MM.1S (cell line): Measurements from ENCODE around the gene HLA-C.

Experiments used
- DNase-seq: peaks from one replicate; pipeline ENCODE4 v3.0.0-alpha.2; 2015
- H2AFZ ChIP-seq: fragments of 300-600 bp; sonication (generic); 2 replicates; pipeline ENCODE4 v1.6.0; 2016; ENCODE audit warnings: antibody characterized with exemption, low read length
- H3F3A ChIP-seq: fragments of 300-600 bp; sonication (generic); 2 replicates; pipeline ENCODE4 v1.6.1; 2016; ENCODE audit warnings: mild to moderate bottlenecking, antibody characterized with exemption, low read length, moderate library complexity, mixed read lengths; ENCODE audit not compliant: insufficient read depth
- H3K27ac ChIP-seq: fragments of 300-600 bp; sonication (generic); 2 replicates; pipeline ENCODE4 v1.5.1; 2016; ENCODE audit warnings: mild to moderate bottlenecking, low read length
- H3K27me3 ChIP-seq: fragments of 300-600 bp; sonication (generic); replicated peaks from 2 replicates; pipeline ENCODE4 v1.6.0; 2016; ENCODE audit warnings: low read length; ENCODE audit not compliant: insufficient read depth
- H3K36me3 ChIP-seq: fragments of 300-600 bp; sonication (generic); replicated peaks from 2 replicates; pipeline ENCODE4 v1.6.1; 2016; ENCODE audit warnings: mild to moderate bottlenecking, low read length, mixed read lengths; ENCODE audit not compliant: insufficient read depth
- H3K4me1 ChIP-seq: fragments of 300-600 bp; sonication (generic); 2 replicates; pipeline ENCODE4 v1.6.1; 2016; ENCODE audit warnings: low read length, mixed read lengths
- H3K4me2 ChIP-seq: fragments of 300-600 bp; sonication (generic); 2 replicates; pipeline ENCODE4 v1.6.0; 2016; ENCODE audit warnings: low read depth, low read length
- H3K4me3 ChIP-seq: fragments of 300-600 bp; sonication (generic); 2 replicates; pipeline ENCODE4 v1.5.1; 2016; ENCODE audit warnings: low read length, mixed read lengths
- H3K79me2 ChIP-seq: fragments of 300-600 bp; sonication (generic); 2 replicates; pipeline ENCODE4 v1.6.1; 2016; ENCODE audit warnings: mixed run types, low read length, mixed read lengths
- H3K9ac ChIP-seq: fragments of 300-600 bp; sonication (generic); 2 replicates; pipeline ENCODE4 v1.6.1; 2016; ENCODE audit warnings: low read length, mixed read lengths
- H3K9me2 ChIP-seq: fragments of 300-600 bp; sonication (generic); replicated peaks from 2 replicates; pipeline ENCODE4 v1.6.1; 2016; ENCODE audit warnings: mild to moderate bottlenecking, low read length, mixed read lengths; ENCODE audit not compliant: insufficient read depth
- H3K9me3 ChIP-seq: fragments of 300-600 bp; sonication (generic); replicated peaks from 2 replicates; pipeline ENCODE4 v1.6.1; 2016; ENCODE audit warnings: mild to moderate bottlenecking, low read length, mixed read lengths; ENCODE audit not compliant: insufficient read depth
- H4K20me1 ChIP-seq: fragments of 300-600 bp; sonication (generic); 2 replicates; pipeline ENCODE4 v1.6.1; 2016; ENCODE audit warnings: mild to moderate bottlenecking, low read length, moderate library complexity, mixed read lengths; ENCODE audit not compliant: insufficient read depth
- CTCF ChIP-seq: fragments of 300-600 bp; sonication (generic); IDR thresholded peaks from 2 replicates; pipeline ENCODE4 v1.5.1; 2016; ENCODE audit warnings: antibody characterized with exemption, low read length, mixed read lengths
- EZH2 ChIP-seq: fragments of 300-600 bp; sonication (generic); optimal IDR thresholded peaks from 2 replicates; pipeline ENCODE3; 2017; ENCODE audit warnings: low read depth, mild to moderate bottlenecking, antibody characterized with exemption, low read length, mixed read lengths
- EZH2phosphoT487 ChIP-seq: fragments of 300-600 bp; sonication (generic); IDR thresholded peaks from 2 replicates; pipeline ENCODE4 v1.6.1; 2018; ENCODE audit warnings: antibody characterized with exemption, low read length

HLA-C gene

GRCh38 chr6:31300797-31301196 lies 28.9 kb upstream of the HLA-C start:
- Histone ChIP-seq H3K4me2 (no peak overlapping the region), H3K27me3 (no peaks in the 10 kb centered on the region), H3K9ac (no peak overlapping the region), H3K36me3 (no peaks in the 10 kb centered on the region), H3K79me2 (no peaks in the 10 kb centered on the region), H3K9me2 (no peaks in the 10 kb centered on the region), H3K27ac (no peak overlapping the region), H3F3A (no peaks in the 10 kb centered on the region), H3K9me3 (no peaks in the 10 kb centered on the region), H3K4me3 (no peak overlapping the region), H2AFZ (no peak overlapping the region), H4K20me1 (no peaks in the 10 kb centered on the region), H3K4me1 (no peaks in the 10 kb centered on the region)
- no peak for DNase-seq
- TF ChIP-seq CTCF = no peak
- TF ChIP-seq EZH2 = no peak
- no peak for TF ChIP-seq EZH2phosphoT487

- Histone ChIP-seq H3F3A (no peaks in the 10 kb centered on the region), H3K27me3 (no peaks in the 10 kb centered on the region)
These were observed 28.1 kb upstream of the HLA-C start for GRCh38 chr6:31299947-31300346.

GRCh38 chr6:31299511-31299910 lies 27.6 kb upstream of the HLA-C start:
- H4K20me1 ChIP-seq = no peaks in the 10 kb centered on the region
- DNase-seq = no peak
- no peaks in the 10 kb centered on the region for H3K4me1 ChIP-seq
- no peak overlapping the region for H3K27ac ChIP-seq
- no peaks in the 10 kb centered on the region for H3K9me3 ChIP-seq
- no peaks in the 10 kb centered on the region for H3K36me3 ChIP-seq
- H3K79me2 ChIP-seq = no peaks in the 10 kb centered on the region
- no peaks in the 10 kb centered on the region for H3F3A ChIP-seq
- no peak overlapping the region for H2AFZ ChIP-seq
- H3K4me3 ChIP-seq = no peak overlapping the region
- H3K4me2 ChIP-seq = no peak overlapping the region
- no peaks in the 10 kb centered on the region for H3K9me2 ChIP-seq
- TF ChIP-seq CTCF (no peak), EZH2phosphoT487 (no peak), EZH2 (no peak)
- no peaks in the 10 kb centered on the region for H3K27me3 ChIP-seq
- no peak overlapping the region for H3K9ac ChIP-seq

More at GRCh38 chr6:31299947-31300346, 28.1 kb upstream of the HLA-C start:
- Histone ChIP-seq H3K4me3 (no peak overlapping the region), H3K79me2 (no peaks in the 10 kb centered on the region), H4K20me1 (no peaks in the 10 kb centered on the region), H3K36me3 (no peaks in the 10 kb centered on the region), H3K4me2 (no peak overlapping the region), H3K27ac (no peak overlapping the region), H3K9me3 (no peaks in the 10 kb centered on the region), H2AFZ (no peak overlapping the region), H3K9ac (no peak overlapping the region), H3K9me2 (no peaks in the 10 kb centered on the region), H3K4me1 (no peaks in the 10 kb centered on the region)
- no peak for DNase-seq
- TF ChIP-seq EZH2 (no peak), CTCF (no peak), EZH2phosphoT487 (no peak)
